ENCODE measurements around the gene NLRP8. TPM values are rescaled to one million over a fixed set of nuclear protein-coding genes. Genes with fewer than 3 reads are reported as not detected.
"Not testable (repeated sequence)": the region's sequence is repeated elsewhere in the genome, so short reads cannot be mapped to it uniquely, and the experiment has no call there.

NLRP8 gene
- total and polyA plus RNA-seq, 10 donors = not detected

GRCh38 chr19:55940306-55940705, 7.3 kb upstream of the NLRP8 start:
- H3K27me3 ChIP-seq (replicated peaks in 1 of 7) = peaks cover 0 to 4% (median 0%) of the 10 kb centered on the region in 7 donors
- H3K27ac ChIP-seq = no peak overlapping the region
- intact Hi-C loops (cut with DNase I; ENCODE audit: low total_unique reads) = no loop called here
- no peaks in the 10 kb centered on the region for H3K4me1 ChIP-seq
- WGBS, 5 donors = 82 to 95% (median 91%) methylated on average over 11 of the region's 11 CpGs
- TF ChIP-seq POLR2AphosphoS5 (IDR thresholded peaks at IDR 0.05) (no peak), POLR2A (IDR thresholded peaks at IDR 0.05) (no peak), CTCF (IDR thresholded peaks at IDR 0.05 in 8 of 11, conservative IDR thresholded peaks at IDR 0.05 in 3 of 11) (no peak)
- H3K36me3 ChIP-seq = no peaks in the 10 kb centered on the region
- no peak overlapping the region for H3K4me3 ChIP-seq
- DNase-seq = no peak
- peaks cover 0 to 20% (median 0%) of the 10 kb centered on the region in 8 donors for H3K9me3 ChIP-seq

- intact Hi-C loops (cut with DNase I; ENCODE audit: low total_unique reads); DNase-seq; H3K4me1 ChIP-seq; H3K4me3 ChIP-seq; H3K27ac ChIP-seq; H3K36me3 ChIP-seq: not testable (repeated sequence)
- peaks cover 0 to 13% (median 0%) of the 10 kb centered on the region in 7 donors for H3K27me3 ChIP-seq (replicated peaks in 1 of 7)
- peaks cover 0 to 87% (median 22%) of the 10 kb centered on the region in 8 donors for H3K9me3 ChIP-seq
- WGBS, 5 donors = 88 to 96% (median 92%) methylated on average over 19 of the region's 19 CpGs
These were observed 2.9 kb downstream of the NLRP8 start for GRCh38 chr19:55950566-55950965.

GRCh38 chr19:55956431-55956830, 8.8 kb downstream of the NLRP8 start:
- Histone ChIP-seq H3K4me3 (no peak overlapping the region), H3K4me1 (no peaks in the 10 kb centered on the region), H3K27ac (no peak overlapping the region), H3K27me3 (replicated peaks in 1 of 7) (no peaks in the 10 kb centered on the region), H3K36me3 (no peaks in the 10 kb centered on the region), H3K9me3 (peaks cover 0 to 62% (median 0%) of the 10 kb centered on the region in 8 donors)
- TF ChIP-seq POLR2A (IDR thresholded peaks at IDR 0.05) (no peak), POLR2AphosphoS5 (IDR thresholded peaks at IDR 0.05) (no peak), CTCF (IDR thresholded peaks at IDR 0.05 in 8 of 11, conservative IDR thresholded peaks at IDR 0.05 in 3 of 11) (no peak)
- intact Hi-C loops (cut with DNase I; ENCODE audit: low total_unique reads) = no loop called here
- 83 to 94% (median 94%) methylated on average over 7 of the region's 7 CpGs for WGBS, 5 donors
- no peak for DNase-seq

GRCh38 chr19:55958356-55958755, 10.7 kb downstream of the NLRP8 start:
- H3K36me3 ChIP-seq = no peaks in the 10 kb centered on the region
- no peak for TF ChIP-seq POLR2AphosphoS5 (IDR thresholded peaks at IDR 0.05)
- no peak for TF ChIP-seq POLR2A (IDR thresholded peaks at IDR 0.05)
- no peak for TF ChIP-seq CTCF (IDR thresholded peaks at IDR 0.05 in 8 of 11, conservative IDR thresholded peaks at IDR 0.05 in 3 of 11)
- intact Hi-C loops (cut with DNase I; ENCODE audit: low total_unique reads) = no loop called here
- WGBS, 5 donors = 68 to 93% (median 79%) methylated on average over 4 of the region's 4 CpGs
- H3K27me3 ChIP-seq (replicated peaks in 1 of 7) = no peaks in the 10 kb centered on the region
- no peaks in the 10 kb centered on the region for H3K4me1 ChIP-seq
- no peak for DNase-seq
- no peak overlapping the region for H3K27ac ChIP-seq
- peaks cover 0 to 60% (median 0%) of the 10 kb centered on the region in 8 donors for H3K9me3 ChIP-seq
- no peak overlapping the region for H3K4me3 ChIP-seq

Data from spleen (tissue), 11 donors.